HG03159 (cell line): Measurements from ENCODE around the gene RPS3.

Experiments
- ATAC-seq: cut with Tn5 transposase; IDR thresholded peaks from one replicate; pipeline ENCODE4 v1.9.1; 2021; ENCODE audit warnings: mild to moderate bottlenecking, moderate library complexity; ENCODE audit not compliant: unreplicated experiment

The RPS3 gene

GRCh38 chr11:75454987-75455386 is 55.7 kb downstream of the RPS3 start:
- no peak for ATAC-seq
